Measurements from ENCODE around the gene ZC3H12D. TPM values are rescaled to one million over a fixed set of nuclear protein-coding genes. Genes with fewer than 3 reads are reported as not detected.

Gene ZC3H12D
- total and polyA plus RNA-seq, 2 donors (not counting 1 experiment from before 2014, with no cell fraction given) = 63.1 to 190 TPM

GRCh38 chr6:149419696-149420404, 65.0 kb downstream of the ZC3H12D start:
- H3K9me3 ChIP-seq (ENCODE audit: control extremely low read depth in 1 of 3, control insufficient read depth in 2 of 3, insufficient read depth in 1 of 3, low read length in 2 of 3) = no peaks in the 10 kb centered on the region
- no peak overlapping the region for H3K4me2 ChIP-seq (replicated peaks; ENCODE audit: low read depth, low read length, poor library complexity, severe bottlenecking)
- WGBS (ENCODE audit: insufficient coverage) = 96% methylated on average over 10 of the region's 13 CpGs
- no peak overlapping the region for H3K27ac ChIP-seq (ENCODE audit: low read length in 2 of 2)
- no peak overlapping the region for H3K4me3 Mint-ChIP-seq
- H3K27ac Mint-ChIP-seq = no peak overlapping the region
- H4K20me1 ChIP-seq (ENCODE audit: control insufficient read depth, insufficient read depth, low read length, poor library complexity, severe bottlenecking) = no peaks in the 10 kb centered on the region
- no peaks in the 10 kb centered on the region for H3K27me3 ChIP-seq (replicated peaks in 1 of 4; ENCODE audit: control extremely low read depth in 1 of 4, control insufficient read depth in 3 of 4, insufficient read depth in 4 of 4, low read length in 3 of 4)
- H3K4me1 ChIP-seq (ENCODE audit: control insufficient read depth in 2 of 2, insufficient read depth in 2 of 2, low read length in 2 of 2) = no peaks in the 10 kb centered on the region
- DNase-seq (no peak), ATAC-seq (ENCODE audit: low read depth) (no peak)
- no peak overlapping the region for H2AFZ ChIP-seq (ENCODE audit: insufficient read depth, low read depth, low read length, poor library complexity, severe bottlenecking)
- ChIA-PET CTCF (interaction anchor here (1.1 to 6.3 kb wide), 4 partner anchors 13 to 391 kb away, joined by 3 to 44 read pairs (median 4); no protein-coding TSS in a partner anchor), POLR2A (interaction anchor here (0.8 kb wide), 1 partner anchor 55 kb away, joined by 4 read pairs; no protein-coding TSS in a partner anchor)
- no peaks in the 10 kb centered on the region for H3K79me2 ChIP-seq (ENCODE audit: control insufficient read depth, insufficient read depth, low read length)
- H3K9me3 Mint-ChIP-seq (ENCODE audit: insufficient read depth) = peaks cover 2% of the 10 kb centered on the region
- intact Hi-C loops (cut with micrococcal nuclease) = loop anchor here (5.0 kb wide), 1 partner anchor 338 kb away; no protein-coding TSS in a partner anchor
- no peaks in the 10 kb centered on the region for H3K27me3 Mint-ChIP-seq
- H3K4me3 ChIP-seq (ENCODE audit: control extremely low read depth in 1 of 5, extremely low read depth in 1 of 5, insufficient read depth in 1 of 5, low read depth in 2 of 5, low read length in 4 of 5) = no peak overlapping the region
- no peaks in the 10 kb centered on the region for H3K4me1 Mint-ChIP-seq
- TF ChIP-seq CTCF (IDR thresholded peaks at IDR 0.05) (no peak), EZH2 (IDR thresholded peaks at IDR 0.05; ENCODE audit: borderline replicate concordance, insufficient read depth, low read depth, low read length, poor library complexity, severe bottlenecking) (no peak)
- H3K9ac ChIP-seq (ENCODE audit: low read length) = no peak overlapping the region
- no peaks in the 10 kb centered on the region for H3K36me3 ChIP-seq (replicated peaks in 1 of 2; ENCODE audit: control extremely low read depth in 1 of 2, control insufficient read depth in 1 of 2, extremely low read depth in 1 of 2, insufficient read depth in 2 of 2, low read length in 1 of 2)

- Mint-ChIP-seq H3K4me1 (peaks cover 5% of the 10 kb centered on the region), H3K4me3 (no peak overlapping the region), H3K9me3 (ENCODE audit: insufficient read depth) (peaks cover 2% of the 10 kb centered on the region), H3K27ac (no peak overlapping the region), H3K27me3 (no peaks in the 10 kb centered on the region)
- ChIA-PET POLR2A (no interaction called here), CTCF (interaction anchor here (1.0 kb wide), 1 partner anchor 17 kb away, joined by 3 read pairs; no protein-coding TSS in a partner anchor)
- Histone ChIP-seq H3K9me3 (ENCODE audit: control extremely low read depth in 1 of 3, control insufficient read depth in 2 of 3, insufficient read depth in 1 of 3, low read length in 2 of 3) (no peaks in the 10 kb centered on the region), H3K27ac (ENCODE audit: low read length in 2 of 2) (no peak overlapping the region), H3K79me2 (ENCODE audit: control insufficient read depth, insufficient read depth, low read length) (no peaks in the 10 kb centered on the region), H3K4me3 (ENCODE audit: control extremely low read depth in 1 of 5, extremely low read depth in 1 of 5, insufficient read depth in 1 of 5, low read depth in 2 of 5, low read length in 4 of 5) (no peak overlapping the region), H3K27me3 (replicated peaks in 1 of 4; ENCODE audit: control extremely low read depth in 1 of 4, control insufficient read depth in 3 of 4, insufficient read depth in 4 of 4, low read length in 3 of 4) (no peaks in the 10 kb centered on the region), H4K20me1 (ENCODE audit: control insufficient read depth, insufficient read depth, low read length, poor library complexity, severe bottlenecking) (no peaks in the 10 kb centered on the region), H3K4me2 (replicated peaks; ENCODE audit: low read depth, low read length, poor library complexity, severe bottlenecking) (no peak overlapping the region), H3K9ac (ENCODE audit: low read length) (no peak overlapping the region), H3K36me3 (replicated peaks in 1 of 2; ENCODE audit: control extremely low read depth in 1 of 2, control insufficient read depth in 1 of 2, extremely low read depth in 1 of 2, insufficient read depth in 2 of 2, low read length in 1 of 2) (peaks cover 3 to 12% of the 10 kb centered on the region in 2 experiments), H2AFZ (ENCODE audit: insufficient read depth, low read depth, low read length, poor library complexity, severe bottlenecking) (no peak overlapping the region), H3K4me1 (ENCODE audit: control insufficient read depth in 2 of 2, insufficient read depth in 2 of 2, low read length in 2 of 2) (no peaks in the 10 kb centered on the region)
- DNase-seq (no peak), ATAC-seq (ENCODE audit: low read depth) (no peak)
- intact Hi-C loops (cut with micrococcal nuclease) = loop anchor here (5.0 kb wide), 1 partner anchor 333 kb away; no protein-coding TSS in a partner anchor
- TF ChIP-seq EZH2 (IDR thresholded peaks at IDR 0.05; ENCODE audit: borderline replicate concordance, insufficient read depth, low read depth, low read length, poor library complexity, severe bottlenecking) (no peak), CTCF (IDR thresholded peaks at IDR 0.05) (no peak)
- 100% methylated on average over 2 of the region's 4 CpGs for WGBS (ENCODE audit: insufficient coverage)
Measured at GRCh38 chr6:149414821-149415220, 70.0 kb downstream of the ZC3H12D start.

Measured in B cell (primary cell).